Lower leg skin (tissue), 4 donors: ENCODE results near the gene MXI1. TPM values are rescaled to one million over a fixed set of nuclear protein-coding genes. Genes with fewer than 3 reads are reported as not detected.

Experiments used
- DNase-seq, 2 donors: peaks; one replicate each; pipeline ENCODE4 v3.0.0-alpha.2; 2019; ENCODE audit warnings: low spot score in 2 of 2
- H3K4me3 ChIP-seq: fragments of 200-600 bp; sonication (generic); 2 replicates; pipeline ENCODE4 v1.5.1; 2017; ENCODE audit warnings: mild to moderate bottlenecking, low read depth; ENCODE audit not compliant: poor library complexity, severe bottlenecking
- CTCF ChIP-seq, 3 donors: fragments of 450-650 bp; IDR thresholded peaks; one replicate each; pipeline ENCODE4 v1.5.1; 2016; ENCODE audit warnings: antibody characterized with exemption in 3 of 3, mild to moderate bottlenecking in 3 of 3, moderate library complexity in 2 of 3
- POLR2A ChIP-seq, 2 donors: fragments of 450-650 bp; IDR thresholded peaks; one replicate each; pipeline ENCODE4 v1.6.1; 2016 to 2017; ENCODE audit warnings: antibody characterized with exemption in 2 of 2, mild to moderate bottlenecking in 1 of 2, moderate library complexity in 1 of 2
- WGBS, 2 donors: methylation state at CpG; one replicate each; pipeline ENCODE4 v1.1.5; 2018; 5-methylcytosine and 5-hydroxymethylcytosine counted together
- intact Hi-C: fragments of 100-400 bp; cut with DNase I; formaldehyde crosslinking; loops from one replicate; pipeline ENCODE4 v1.15.0; 2023; ENCODE audit warnings: low total_unique reads
- total RNA-seq, 4 donors: library from RNA; depleted of rRNA; stranded (reverse); fragments of >200 nt; gene quantifications; one replicate each; pipeline ENCODE4 v1.1.0, GENCODE V29; 2016

The MXI1 gene
- total RNA-seq, 4 donors from 2014 or later: 83.9 to 112 (median 99.3) TPM

GRCh38 chr10:110215286-110216170 is 8.1 kb downstream of the MXI1 start:
- no peak for DNase-seq
- no peak for TF ChIP-seq CTCF (IDR thresholded peaks at IDR 0.05)
- no peak for TF ChIP-seq POLR2A (IDR thresholded peaks at IDR 0.05)
- no peak overlapping the region for H3K4me3 ChIP-seq
- intact Hi-C loops: no loop called here
- WGBS, 2 donors: 70 to 84% methylated on average over 5 of the region's 5 CpGs

GRCh38 chr10:110216240-110216639 is 8.8 kb downstream of the MXI1 start:
- DNase-seq: no peak
- TF ChIP-seq POLR2A (IDR thresholded peaks at IDR 0.05) (no peak), CTCF (IDR thresholded peaks at IDR 0.05) (no peak)
- intact Hi-C loops: no loop called here
- H3K4me3 ChIP-seq: no peak overlapping the region

GRCh38 chr10:110216942-110217661 is 9.7 kb downstream of the MXI1 start:
- 78 to 86% methylated on average over 5 of the region's 5 CpGs for WGBS, 2 donors
- no peak for DNase-seq
- H3K4me3 ChIP-seq: no peak overlapping the region
- intact Hi-C loops: no loop called here
- TF ChIP-seq CTCF (IDR thresholded peaks at IDR 0.05) (no peak), POLR2A (IDR thresholded peaks at IDR 0.05) (no peak)

- no peak overlapping the region for H3K4me3 ChIP-seq
- WGBS, 2 donors: 86 to 92% methylated on average over 2 of the region's 2 CpGs
- TF ChIP-seq CTCF (IDR thresholded peaks at IDR 0.05) (no peak), POLR2A (IDR thresholded peaks at IDR 0.05) (no peak)
- DNase-seq: no peak
- intact Hi-C loops: no loop called here
Observed at GRCh38 chr10:110217662-110218008, 10.2 kb downstream of the MXI1 start.

GRCh38 chr10:110218632-110219031 is 11.2 kb downstream of the MXI1 start:
- TF ChIP-seq CTCF (IDR thresholded peaks at IDR 0.05): no peak
- TF ChIP-seq POLR2A (IDR thresholded peaks at IDR 0.05): no peak
- DNase-seq: no peak
- WGBS, 2 donors: 38 to 47% methylated on average over 6 of the region's 6 CpGs
- no peak overlapping the region for H3K4me3 ChIP-seq
- intact Hi-C loops: no loop called here
